Measurements from ENCODE around the gene PRELID3B.
A peak's percentile ranks its signal among the peaks of the same experiment; 100 is the strongest.

The PRELID3B gene

DNA sequence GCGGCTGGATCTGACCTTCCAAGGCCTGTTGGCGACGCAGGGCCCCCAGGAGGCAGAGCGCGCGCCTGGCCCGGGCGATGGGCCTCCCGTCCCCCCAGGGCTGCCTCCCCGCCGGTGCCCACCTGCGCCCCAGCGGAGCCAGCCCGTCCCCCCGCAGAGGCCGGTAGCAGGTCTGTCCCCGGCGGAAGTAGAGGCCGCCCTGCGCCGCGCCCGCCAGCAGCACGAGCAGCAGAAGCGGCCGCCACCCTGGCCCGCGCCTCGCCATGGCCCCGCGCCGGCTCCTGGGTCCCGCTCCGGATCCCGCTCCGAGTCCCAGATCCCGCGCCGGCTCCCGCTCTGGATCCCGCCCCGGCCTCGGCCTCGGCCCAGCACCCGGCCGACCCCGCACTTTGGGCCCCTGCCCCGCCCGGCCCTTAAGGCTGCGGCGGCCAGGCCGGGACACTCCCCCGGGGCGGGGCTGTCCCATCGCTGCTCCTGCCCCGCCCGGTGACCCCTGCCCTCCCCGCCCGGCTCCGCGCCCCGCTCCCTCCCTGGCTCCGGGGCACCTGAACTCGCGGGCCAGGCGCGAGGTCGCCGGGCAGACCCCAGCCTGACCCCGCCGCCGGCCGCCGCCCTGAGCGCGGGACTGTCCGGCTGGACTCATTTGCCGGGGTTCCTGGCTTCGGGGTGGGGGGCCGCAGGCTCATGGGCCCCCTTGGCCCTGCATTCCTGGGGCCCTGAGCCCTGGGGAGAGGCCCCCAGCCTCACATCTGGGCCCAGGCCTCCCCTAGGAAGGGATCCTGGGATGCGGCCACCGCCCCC is 35.5 kb downstream of the PRELID3B start, which contains the start of gene CTSZ:
Gene CTSZ (minus strand): TSS at position 391 of the 801 bp plus-strand sequence. CDS start 126 bp downstream, at position 265.
- DNase-seq: peak; percentile 50

GRCh38 chr20:59006167-59006863 is 36.3 kb downstream of the PRELID3B start:
- no peak for DNase-seq

DNA sequence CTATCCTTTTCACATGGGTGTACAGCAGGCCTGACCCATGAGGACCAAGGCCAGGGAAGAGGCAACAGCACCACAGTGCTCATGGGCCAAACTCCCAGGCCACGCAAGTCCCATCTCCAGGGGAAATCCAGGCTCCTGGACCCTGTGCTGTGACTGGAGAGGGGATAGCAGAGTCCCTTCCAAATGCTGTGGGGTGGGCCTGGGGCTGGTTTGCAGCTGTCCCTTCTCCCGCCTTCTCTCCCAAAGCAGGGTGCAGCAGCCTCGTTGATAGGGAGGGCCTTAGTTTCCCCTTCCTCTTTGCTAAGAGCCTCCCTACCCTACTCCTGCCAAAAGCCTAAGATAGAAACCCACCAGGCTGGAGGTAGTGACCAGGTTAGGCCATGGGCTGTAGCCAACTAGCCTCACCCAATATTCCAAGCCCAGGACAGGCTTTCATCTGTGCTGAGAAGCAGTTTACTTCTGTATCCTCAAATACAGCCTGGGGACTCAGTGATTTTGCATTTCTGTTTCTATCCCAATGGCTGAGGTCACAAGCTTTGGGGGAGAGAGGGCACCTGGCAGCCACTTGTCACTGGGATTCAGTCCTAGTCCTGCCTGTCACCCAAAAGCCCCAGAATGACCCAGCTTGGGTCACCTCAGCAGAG is 36.9 kb downstream of the PRELID3B start:
- no peak for DNase-seq

GRCh38 chr20:59004763-59005522 is 37.6 kb downstream of the PRELID3B start:
- no peak for DNase-seq

- peak; percentile 50 for DNase-seq
These were observed 38.2 kb downstream of the PRELID3B start for GRCh38 chr20:59004493-59004762.

DNA sequence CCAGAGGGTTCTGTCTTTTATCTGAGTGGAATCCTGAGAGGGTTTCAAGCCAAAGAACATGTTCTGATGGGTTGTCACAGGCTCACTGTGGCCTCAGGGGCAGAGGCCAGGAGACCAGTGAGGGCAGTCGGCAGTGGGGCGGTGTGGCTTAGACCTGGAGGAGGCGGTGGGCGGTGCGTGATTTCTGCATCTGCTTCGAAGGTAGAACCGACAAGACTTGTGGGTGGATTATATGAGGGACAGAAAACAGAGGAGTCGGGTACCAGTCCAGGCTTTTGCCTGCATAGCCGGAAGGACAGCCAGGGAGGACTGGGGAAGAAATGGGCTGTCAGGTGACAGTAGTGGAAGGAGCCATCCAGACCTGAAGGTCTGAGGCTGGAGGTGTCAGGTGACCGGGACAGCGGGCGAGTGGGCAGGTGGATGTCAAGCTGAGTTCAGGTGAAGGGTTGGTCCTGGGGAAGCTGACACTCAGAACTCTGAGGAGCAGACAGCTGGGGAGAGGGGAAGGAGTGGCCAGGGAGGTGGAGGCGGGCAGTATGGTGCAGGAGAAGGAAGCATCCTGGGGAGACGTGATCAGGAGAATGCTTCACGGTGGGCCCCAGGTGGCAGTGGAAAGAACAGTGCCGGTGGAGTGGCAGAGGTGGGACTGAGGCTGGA is 38.6 kb downstream of the PRELID3B start:
- no peak for DNase-seq

DNA sequence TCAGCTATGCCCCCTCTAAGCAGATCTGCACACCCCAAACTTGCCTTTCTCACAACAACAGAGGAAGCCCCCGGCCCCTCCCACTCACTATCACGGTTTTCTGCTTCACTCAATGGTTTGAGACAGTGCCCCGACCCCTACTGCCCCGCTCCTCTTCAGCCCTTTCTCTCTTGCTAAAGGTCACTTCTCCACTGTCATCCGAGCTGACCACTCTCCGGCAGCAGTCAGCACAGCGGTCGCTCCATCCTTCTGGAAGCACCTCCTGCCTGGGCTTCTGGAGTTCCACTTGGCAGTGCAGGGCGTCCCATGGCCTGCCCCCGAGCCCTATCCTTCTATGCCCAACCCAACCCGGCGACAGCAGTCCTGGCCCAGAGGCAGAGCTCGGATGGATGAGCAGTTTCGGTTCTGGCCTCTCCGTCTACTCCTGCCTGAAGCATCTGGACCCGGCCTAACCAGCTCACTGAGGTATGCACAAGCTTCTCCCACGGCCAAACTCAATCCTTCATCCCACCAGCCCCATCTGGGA is 39.6 kb downstream of the PRELID3B start:
- no peak for DNase-seq

DNA sequence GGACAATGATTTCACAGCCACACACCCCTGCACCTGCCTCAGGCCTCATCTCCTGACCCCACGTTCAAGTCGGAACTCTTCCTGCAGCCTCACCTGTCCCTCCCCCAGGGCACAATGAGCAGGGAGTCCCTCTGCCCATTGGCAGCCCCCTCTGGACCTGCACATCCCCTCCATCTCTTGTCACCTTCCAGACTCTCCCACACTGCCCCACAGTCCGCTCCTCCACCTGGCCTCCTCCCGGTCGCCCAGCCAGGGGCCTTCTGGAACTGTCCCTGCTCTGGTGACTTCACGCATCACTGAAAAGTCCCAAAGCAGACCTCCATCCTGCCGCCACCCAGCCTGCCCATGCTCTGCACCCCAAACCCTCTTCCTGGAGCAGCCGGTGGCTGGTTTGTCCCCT is 40.2 kb downstream of the PRELID3B start:
- no peak for DNase-seq

DNA sequence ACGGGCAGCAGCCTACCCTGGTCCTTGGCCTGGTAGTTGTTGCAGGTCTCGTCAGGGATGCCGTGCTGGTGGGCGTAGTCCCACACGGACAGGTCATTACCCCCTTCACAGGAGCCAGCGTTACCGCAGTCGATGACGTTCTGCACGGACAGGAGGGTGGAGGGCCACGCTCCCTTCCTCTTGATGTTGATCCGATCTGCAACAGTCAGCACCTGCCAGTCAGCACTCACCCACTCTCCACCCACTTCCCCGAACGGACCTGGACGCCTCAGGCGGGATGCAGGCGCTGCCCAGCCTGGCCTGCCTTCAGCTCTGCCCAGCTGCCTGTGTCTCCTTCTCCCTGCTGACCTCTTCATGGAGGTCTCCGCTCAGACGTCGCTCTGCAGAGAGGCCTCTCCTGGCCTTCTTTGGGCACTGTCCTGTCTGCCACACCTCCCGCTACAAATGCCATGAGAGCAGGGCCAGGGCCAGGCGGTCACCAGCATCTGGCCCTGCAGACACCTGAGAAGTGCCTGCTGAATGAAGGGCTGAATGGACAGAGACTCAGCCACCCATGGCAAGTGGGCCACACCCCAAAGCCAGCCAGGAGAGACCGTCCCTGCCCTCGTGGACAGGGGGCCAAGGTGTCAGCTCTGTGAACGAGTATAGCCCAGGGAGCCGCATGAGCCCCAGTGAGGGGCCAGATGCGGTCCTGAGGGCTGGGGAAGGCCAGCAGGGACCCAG is 41.0 kb downstream of the PRELID3B start:
- DNase-seq: no peak

DNA sequence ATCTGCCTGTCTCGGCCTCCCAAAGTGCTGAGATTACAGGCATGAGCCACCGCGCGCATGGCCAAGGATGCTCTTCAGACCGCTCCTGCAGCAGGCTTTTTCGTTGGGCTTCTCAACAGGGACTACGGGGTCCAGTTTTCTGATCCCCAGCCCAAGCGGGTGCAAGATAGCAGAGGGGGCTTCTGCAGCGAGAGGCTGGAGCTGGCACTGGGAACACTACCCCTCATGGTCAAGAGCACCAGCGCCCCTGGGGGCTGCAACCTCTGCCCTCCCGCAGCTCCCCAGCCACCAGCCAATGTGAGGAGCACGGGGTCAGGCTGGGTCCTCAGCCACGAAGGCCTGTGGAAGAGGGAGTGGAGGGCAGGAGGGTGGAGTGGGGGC is 41.5 kb downstream of the PRELID3B start:
- no peak for DNase-seq

- no peak for DNase-seq
These were observed 42.3 kb downstream of the PRELID3B start for GRCh38 chr20:59000326-59000725.

GRCh38 chr20:58998656-58999055 is 43.9 kb downstream of the PRELID3B start:
- DNase-seq: no peak

DNA sequence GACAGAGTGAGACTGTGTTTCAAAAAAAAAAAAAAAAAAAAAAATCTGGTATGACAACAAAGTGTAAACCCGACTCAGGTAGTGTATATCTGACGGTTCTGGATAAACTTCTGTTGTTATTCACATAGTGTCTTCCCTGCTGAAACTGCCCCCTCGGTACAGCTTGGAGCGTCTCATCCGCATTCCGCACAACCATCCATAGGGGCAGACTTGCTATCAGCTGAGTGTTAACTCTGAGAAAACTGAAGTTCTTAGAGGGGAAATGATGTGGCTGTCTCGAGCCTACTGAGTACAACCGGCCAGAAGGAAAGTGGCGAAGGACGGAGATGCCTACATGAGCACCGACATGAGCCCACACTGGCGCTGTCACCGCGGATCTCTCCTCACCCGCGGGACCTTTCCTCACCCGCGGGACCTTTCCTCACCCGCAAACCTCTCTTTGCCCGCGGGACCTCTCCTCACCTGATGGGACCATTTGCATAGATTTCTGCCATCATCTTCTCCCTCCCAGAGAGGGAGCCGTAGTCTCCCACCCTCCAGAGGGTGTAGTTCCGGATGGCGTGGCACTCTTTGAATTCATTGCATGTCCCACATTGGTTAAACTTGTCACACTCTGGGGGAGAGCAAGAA is 45.3 kb downstream of the PRELID3B start:
- DNase-seq: no peak

DNA sequence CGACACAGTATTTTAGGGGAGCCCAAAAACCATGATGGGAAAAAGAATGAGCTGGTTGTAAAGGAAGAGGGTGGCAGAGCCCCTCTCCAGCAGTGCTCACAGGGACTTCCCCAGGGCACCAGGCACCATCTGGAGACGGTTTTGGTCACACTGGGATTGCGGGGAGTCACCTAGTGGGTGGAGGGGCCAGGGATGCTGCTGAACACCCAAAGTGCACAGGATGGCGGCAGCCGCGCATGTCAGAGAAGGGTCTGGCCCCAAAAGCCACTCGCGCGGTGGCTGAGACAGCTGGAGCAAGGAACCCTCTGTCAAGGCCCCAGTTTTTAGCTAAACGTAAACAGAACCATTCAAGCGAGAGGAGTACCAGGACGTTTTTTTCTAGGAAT is 46.4 kb downstream of the PRELID3B start:
- no peak for DNase-seq

DNA sequence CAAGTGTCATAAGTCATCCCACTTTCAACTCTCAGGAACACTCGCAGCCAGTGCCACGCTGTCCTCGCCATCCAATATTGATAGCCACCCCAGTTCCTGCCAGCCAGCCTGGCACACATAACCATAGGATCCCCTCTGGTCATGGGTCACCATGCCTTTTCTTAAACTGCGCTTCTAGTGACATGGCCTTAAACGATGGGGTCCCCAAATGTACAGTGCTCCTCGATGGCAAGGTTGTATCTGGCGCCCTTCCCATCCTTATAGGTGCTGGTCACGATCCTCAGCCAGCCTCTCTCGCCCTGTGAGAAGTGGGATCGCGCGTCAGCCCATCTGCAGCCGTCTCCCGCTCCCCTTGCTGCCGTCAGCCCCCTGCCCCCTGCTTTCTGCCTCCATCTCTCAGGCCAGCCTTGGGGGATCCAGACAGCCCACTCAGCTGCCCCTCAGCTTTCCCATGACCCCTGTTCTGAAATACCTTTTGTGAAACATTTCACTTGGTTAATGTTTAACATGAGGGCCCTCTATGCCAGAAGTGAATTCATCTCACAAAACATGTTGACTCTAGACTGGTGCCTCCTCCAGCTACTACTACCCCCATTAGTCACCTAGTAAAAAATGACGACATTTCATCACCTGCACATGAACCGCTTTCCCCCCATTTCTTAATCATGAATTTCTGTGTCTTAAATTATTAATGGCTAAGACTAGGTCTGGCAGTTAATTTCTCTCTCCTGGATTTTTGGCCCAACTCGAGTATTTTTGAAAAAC is 46.9 kb downstream of the PRELID3B start:
- no peak for DNase-seq

GRCh38 chr20:58994390-58995159 is 48.0 kb downstream of the PRELID3B start:
- DNase-seq: no peak

GRCh38 chr20:58993332-58994248 is 49.0 kb downstream of the PRELID3B start:
- no peak for DNase-seq

GRCh38 chr20:58992911-58993310 is 49.7 kb downstream of the PRELID3B start:
- no peak for DNase-seq

GRCh38 chr20:58991715-58992114 is 50.9 kb downstream of the PRELID3B start:
- no peak for DNase-seq

Measured in activated naive CD4-positive, alpha-beta T cell treated with anti-CD3 and anti-CD28 coated beads, Interleukin-2, amount 50 U/mL, for 16 hours (primary cell).